CMK (cell line): ENCODE measurements around the gene XRCC1.
A peak's percentile ranks its signal among the peaks of the same experiment; 100 is the strongest.

ENCODE experiments used
- DNase-seq: peaks from one replicate; pipeline ENCODE4 v3.0.0-alpha.2; 2010; ENCODE audit warnings: low read depth

XRCC1 gene, protein sequence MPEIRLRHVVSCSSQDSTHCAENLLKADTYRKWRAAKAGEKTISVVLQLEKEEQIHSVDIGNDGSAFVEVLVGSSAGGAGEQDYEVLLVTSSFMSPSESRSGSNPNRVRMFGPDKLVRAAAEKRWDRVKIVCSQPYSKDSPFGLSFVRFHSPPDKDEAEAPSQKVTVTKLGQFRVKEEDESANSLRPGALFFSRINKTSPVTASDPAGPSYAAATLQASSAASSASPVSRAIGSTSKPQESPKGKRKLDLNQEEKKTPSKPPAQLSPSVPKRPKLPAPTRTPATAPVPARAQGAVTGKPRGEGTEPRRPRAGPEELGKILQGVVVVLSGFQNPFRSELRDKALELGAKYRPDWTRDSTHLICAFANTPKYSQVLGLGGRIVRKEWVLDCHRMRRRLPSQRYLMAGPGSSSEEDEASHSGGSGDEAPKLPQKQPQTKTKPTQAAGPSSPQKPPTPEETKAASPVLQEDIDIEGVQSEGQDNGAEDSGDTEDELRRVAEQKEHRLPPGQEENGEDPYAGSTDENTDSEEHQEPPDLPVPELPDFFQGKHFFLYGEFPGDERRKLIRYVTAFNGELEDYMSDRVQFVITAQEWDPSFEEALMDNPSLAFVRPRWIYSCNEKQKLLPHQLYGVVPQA

DNA sequence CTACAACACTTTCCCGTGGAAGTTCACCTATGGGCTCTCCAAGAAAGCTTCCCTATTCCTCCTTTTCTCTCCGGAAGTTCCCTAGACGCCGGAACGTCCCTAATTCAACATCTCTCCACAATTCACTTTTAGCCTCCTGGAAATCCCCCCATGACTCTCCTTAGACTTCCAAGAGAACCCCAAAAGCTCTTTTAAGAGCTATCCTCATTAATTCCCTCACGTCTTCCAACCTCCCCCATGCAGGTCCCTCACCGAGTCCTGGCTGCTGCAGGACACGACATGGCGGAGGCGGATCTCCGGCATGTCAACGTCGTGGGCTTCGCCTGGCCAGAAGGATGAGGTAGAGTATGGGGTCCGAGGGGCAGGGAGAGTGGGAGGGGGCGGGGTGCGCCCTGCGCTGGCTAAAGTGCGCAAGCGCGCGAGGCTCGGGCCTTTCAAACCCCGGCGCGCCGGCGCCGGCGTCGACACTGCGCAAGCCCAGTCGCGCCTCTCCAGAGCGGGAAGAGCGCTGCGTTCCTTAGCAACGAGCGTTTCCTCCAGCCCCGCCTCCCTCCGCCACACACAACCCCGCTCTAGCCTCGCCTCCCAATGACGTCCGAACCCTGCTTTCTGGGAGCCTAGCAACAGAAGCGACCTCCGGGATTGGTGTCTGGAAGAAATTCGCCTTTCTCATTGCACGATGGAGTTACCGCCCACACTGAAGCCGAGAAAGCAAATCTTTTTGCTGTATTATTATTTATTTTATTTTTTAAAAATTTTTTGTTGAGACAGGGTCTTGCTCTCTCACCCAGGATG, at the start of gene XRCC1, which contains the start of gene PINLYP:
TSS of gene XRCC1 (minus strand) at position 372 of the 795 bp plus-strand sequence. CDS start at position 303, 69 bp downstream.
TSS of gene PINLYP (plus strand) at position 646 of the 795 bp plus-strand sequence. CDS start 1,391 bp downstream, outside the sequence.
- DNase-seq = peak; percentile 93

GRCh38 chr19:43624933-43625332, 49.6 kb upstream of the XRCC1 start:
- DNase-seq = no peak

- no peak for DNase-seq
Observed at GRCh38 chr19:43623889-43624670, 48.8 kb upstream of the XRCC1 start.

DNA sequence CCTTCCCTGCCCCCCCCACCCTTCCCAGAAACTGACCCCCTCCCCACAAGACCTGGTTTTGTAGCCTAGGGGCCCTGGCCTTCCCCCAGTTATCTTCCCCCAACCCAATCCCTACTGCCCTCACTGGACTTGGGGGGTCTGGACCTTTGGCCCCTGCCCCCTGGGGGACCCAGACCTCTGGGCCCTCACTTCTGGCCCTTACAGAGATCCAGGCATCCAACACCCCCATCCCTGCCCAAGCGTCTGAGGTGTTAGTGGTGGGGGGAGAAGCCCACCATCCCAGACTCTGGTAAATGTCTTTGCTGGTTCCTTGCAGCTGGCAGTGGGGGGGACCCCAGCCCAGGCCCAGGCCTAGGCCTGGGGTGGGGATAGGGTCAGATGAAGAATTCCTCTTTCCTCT, 47.6 kb upstream of the XRCC1 start:
- no peak for DNase-seq

DNA sequence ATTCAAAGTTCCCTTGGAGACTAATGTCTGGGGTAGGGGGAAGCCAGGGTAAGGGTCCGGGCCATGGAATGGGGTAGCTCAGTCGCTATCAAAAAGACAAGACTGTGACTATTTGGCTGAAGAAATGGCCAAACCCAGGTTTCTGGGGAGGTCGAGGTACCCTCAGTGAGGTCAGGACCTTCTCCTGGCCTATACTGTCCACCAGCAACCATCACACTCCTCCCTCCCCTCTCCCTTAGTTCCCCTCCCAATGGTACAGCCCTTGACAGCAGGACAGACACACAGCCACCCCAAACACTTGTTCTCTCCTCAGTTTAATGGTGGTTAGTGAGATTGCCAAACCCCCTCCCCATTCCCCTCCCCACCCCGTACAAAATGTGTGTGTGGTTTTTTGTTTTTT, 46.7 kb upstream of the XRCC1 start:
- DNase-seq = no peak

DNA sequence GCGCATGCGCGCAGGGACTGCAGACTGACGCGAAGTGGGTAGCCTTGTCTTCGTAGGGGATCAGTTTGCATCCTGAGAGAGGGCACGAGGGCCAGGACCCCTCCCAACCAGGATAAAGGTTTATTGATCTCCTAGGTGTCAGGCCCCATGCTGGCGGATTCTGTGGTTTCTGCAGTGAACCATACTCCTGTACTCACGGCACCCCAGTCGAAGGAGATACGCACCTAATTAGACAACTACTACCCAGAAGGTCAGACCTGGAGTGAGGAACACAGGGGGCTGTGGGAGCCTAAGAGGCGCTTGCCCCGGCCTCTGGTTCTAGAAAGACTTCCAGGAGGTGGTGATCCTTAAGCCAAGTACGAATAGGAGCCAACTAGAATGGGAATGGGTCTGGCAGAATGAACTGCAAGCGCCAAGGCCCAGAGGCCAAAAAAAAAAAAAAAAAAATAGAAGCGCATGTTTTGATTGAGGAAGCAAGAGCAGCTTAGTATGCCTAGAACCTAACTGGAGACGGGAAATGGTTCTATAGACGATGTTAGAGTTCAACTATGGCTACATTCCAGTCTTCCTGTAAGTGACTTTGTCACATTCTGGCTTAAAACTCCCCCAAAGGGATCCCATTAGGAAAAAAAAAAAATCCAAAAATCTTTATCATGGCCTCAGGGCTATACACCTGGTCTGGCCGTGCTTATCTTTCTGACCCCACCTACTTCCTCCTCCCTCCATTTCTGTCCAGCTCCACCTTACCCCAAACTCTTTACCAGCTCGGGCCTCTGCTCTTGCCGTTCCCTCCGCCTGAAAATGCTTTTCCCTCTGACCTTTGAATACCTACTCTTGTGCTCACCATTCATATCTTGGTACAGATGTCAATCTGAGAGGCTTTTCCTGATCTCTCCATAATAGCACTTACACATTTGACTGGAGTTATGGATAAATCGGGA, 45.0 kb upstream of the XRCC1 start:
- DNase-seq = no peak

DNA sequence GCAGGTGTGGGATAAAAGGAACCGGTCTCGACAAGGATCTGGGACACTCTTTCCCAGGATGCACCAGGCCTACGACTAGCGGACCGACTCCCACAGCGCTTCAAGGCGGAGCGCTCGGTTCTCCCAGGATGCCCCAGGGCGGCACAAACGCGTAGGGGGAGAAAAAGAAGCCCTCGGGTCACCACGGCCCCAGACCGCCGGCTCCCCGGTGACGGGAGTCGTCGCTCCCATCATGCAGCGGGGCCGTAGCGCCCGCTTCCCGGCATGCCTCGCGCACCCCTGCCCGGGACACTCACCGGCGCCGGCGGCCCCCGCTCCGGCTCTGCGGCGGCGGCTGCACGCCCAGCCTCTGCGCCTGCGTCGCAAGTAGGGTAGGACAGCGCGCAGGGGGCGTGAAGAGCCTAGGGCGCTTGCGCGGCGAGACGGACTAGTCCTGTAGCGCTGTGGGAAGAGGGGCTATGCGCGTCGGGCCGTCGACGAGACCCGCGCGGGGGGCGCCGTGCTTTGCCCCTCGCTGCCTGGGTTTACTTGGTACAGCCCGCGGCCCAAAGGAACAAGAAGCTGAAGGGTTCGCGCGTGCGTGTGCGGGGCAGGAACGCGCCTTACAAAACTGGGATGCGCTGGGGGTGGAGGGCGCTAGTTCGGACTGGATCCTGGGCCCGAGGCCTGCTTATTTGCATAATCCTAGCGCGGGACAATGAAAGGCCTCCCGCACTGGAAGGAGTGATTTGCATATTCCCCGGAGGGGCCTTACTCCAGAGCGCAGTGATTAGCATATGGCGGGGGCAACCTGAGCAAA, 44.1 kb upstream of the XRCC1 start, which contains the start of gene ZNF428:
TSS of gene ZNF428 (minus strand) at position 368 of the 799 bp plus-strand sequence. CDS start 5,325 bp downstream, outside the sequence.
- peak; percentile 89 for DNase-seq

GRCh38 chr19:43618921-43619261, 43.6 kb upstream of the XRCC1 start:
- no peak for DNase-seq

DNA sequence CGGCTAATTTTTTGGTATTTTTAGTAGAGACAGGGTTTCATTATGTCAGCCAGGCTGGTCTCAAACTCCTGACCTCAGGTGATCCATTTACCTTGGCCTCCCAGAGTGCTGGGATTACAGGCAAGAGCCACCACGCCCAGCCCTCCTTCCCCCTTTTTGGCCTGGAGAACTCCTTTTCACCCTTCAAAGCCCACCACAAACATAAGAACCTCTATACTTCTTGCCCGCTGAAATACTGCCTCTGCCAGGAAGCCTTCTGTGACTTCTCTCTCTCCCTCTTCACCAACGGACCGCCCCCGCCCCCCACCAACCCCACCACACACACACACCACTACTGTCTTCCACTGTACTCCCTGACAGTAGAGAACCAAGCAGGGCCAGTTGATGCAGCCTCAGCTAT, 41.6 kb upstream of the XRCC1 start:
- DNase-seq = no peak

DNA sequence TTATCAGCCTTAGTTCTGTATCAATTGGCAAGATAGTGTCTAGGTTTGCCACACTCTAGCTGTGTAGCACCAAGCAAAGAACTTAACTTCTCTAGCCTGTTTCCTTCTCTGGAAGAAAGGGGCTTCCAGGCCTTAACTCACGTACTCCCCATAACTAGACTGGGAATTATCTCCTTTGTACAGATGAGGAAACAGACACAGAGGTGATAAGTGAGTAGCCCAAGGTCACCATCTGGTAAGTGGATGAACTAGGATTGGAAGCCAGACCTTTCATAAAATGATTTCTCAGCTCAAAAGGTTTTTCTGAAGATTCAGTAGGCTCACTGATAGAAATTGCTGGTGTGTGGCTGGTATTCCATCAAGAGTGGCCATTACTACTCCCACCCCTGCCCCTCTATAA, 41.0 kb upstream of the XRCC1 start:
- DNase-seq = no peak

GRCh38 chr19:43612374-43612773, 37.0 kb upstream of the XRCC1 start:
- no peak for DNase-seq

- DNase-seq = no peak
Observed at GRCh38 chr19:43611788-43612187, 36.5 kb upstream of the XRCC1 start, which contains the start of gene SRRM5. SRRM5 (plus strand) TSS chr19:43612088; CDS start chr19:43612122, 34 bp downstream.

- no peak for DNase-seq
Observed at GRCh38 chr19:43610493-43610892, 35.2 kb upstream of the XRCC1 start.

DNA sequence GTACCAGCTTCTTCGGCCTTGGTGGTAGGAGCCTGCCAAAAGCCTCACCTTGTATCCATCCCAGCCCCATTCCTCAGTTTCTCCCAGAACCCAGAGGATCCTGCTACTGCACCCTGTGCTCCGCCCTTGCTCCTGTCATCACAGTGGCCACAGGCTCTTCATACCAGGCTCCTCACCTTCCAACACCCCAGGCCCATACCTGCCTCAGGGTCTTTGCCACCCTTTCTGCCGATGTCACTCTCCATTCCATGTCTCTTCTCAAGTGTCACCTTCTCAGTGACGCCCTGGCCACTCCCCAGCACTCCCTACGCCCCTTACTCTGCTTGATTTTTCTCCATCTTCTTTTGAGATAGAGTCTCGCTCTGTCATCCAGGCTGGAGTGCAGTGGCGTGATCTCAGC, 34.5 kb upstream of the XRCC1 start:
- no peak for DNase-seq

GRCh38 chr19:43607238-43608205, 32.2 kb upstream of the XRCC1 start:
- DNase-seq = no peak

DNA sequence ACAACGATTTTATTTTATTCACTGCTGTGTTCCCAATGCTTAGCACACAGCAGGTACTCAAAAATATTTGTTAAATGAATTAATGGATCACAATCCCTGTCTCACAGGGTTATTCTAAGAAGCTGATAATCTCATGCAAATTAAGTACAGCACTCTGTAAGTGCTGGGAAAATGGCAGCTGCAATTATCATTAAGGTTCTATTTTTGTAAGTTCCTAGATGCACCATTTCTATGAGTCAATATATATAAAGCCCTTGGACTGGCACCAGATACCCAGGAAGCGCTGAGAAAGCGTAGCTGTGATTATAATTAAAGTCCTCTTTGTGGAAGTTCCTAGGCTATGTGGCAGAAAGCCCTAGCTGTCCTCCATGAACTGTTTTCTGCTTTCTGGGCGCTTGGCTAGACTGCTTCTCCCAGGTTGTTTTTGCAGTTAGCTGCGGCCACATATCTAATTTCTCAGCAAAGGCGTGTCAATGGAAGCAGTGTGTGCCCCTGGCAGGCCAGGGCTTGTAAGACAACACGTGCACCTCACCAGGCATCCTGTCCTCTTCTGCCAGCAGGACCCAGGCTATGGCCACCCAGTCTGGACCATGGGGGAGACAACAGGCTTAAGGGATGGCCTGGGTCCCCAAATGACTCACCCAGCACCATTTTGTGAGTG, 31.4 kb upstream of the XRCC1 start:
- no peak for DNase-seq

DNA sequence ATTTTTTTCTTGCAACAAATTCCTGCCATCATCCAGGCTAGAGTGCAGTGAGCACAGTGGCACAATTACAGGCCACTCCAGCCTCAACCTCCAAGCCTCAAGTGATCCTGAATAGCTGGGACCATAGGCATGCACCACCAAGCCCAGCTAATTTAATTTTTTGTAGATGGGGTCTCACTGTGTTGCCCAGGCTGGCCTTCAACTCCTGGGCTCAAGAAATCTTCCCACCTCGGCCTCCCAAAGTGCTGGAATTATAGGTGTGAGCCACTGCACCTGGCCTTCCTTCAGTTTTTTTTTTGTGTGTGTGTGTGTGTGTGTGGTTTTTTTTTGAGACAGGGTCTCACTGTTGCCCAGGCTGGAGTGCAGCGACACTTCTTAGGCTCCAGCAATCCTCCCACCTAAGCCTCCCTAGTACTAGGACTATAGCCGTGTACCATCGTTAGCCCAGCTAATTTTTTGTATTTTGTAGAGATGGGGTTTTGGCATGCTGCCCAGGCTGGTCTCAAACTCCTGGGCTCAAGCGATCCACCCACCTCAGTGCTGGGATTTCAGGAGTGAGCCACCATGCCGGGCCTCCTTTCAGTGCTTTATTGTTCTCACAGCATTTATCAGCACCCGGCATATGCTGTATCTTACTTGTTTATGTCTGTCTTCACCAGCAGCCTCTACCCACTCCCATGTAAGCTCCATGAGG, 30.7 kb upstream of the XRCC1 start:
- no peak for DNase-seq
